OCI-LY3 (cell line): ENCODE measurements around the gene MAP3K10.

Experiments used
- H2AFZ ChIP-seq: fragments of 200-600, 300-600 bp; shearing (Covaris generic); 2 replicates; pipeline ENCODE4 v1.6.0; 2014; ENCODE audit warnings: antibody characterized with exemption, low read depth, low read length
- H3K27ac ChIP-seq: fragments of 200-600, 300-600 bp; sonication (generic); 2 replicates; pipeline ENCODE4 v1.5.1; 2014; ENCODE audit warnings: mild to moderate bottlenecking, low read length, moderate library complexity, mixed read lengths
- H3K27me3 ChIP-seq: fragments of 200-600, 300-600 bp; sonication (generic); 2 replicates; pipeline ENCODE4 v1.6.1; 2014; ENCODE audit warnings: low read depth, low read length, mixed read lengths
- H3K36me3 ChIP-seq: fragments of 200-600, 300-600 bp; sonication (generic); replicated peaks from 2 replicates; pipeline ENCODE3; 2014; ENCODE audit warnings: low read depth, low read length, mixed read lengths
- H3K4me1 ChIP-seq: fragments of 300-600, 200-600 bp; sonication (generic); 2 replicates; pipeline ENCODE4 v1.6.1; 2014; ENCODE audit warnings: low read length, mixed read lengths
- H3K4me2 ChIP-seq: fragments of 200-600, 300-600 bp; sonication (generic); 2 replicates; pipeline ENCODE4 v1.6.1; 2014; ENCODE audit warnings: low read length, mixed read lengths
- H3K4me3 ChIP-seq: fragments of 300-600, 200-600 bp; sonication (generic); 2 replicates; pipeline ENCODE4 v1.5.1; 2014; ENCODE audit warnings: antibody characterized with exemption, mild to moderate bottlenecking, low read length, moderate library complexity
- H3K79me2 ChIP-seq: fragments of 300-600, 200-600 bp; shearing (Covaris generic); 2 replicates; pipeline ENCODE4 v1.6.1; 2014; ENCODE audit warnings: mild to moderate bottlenecking, low read length, mixed read lengths
- H3K9ac ChIP-seq: fragments of 300-600, 200-600 bp; shearing (Covaris generic); 2 replicates; pipeline ENCODE4 v1.6.0; 2014; ENCODE audit warnings: mild to moderate bottlenecking, low read length, moderate library complexity
- H3K9me3 ChIP-seq: fragments of 200-600, 300-600 bp; shearing (Covaris generic); 2 replicates; pipeline ENCODE4 v1.6.1; 2014; ENCODE audit warnings: low read length, mixed read lengths; ENCODE audit not compliant: insufficient read depth
- H4K20me1 ChIP-seq: fragments of 200-600, 300-600 bp; sonication (generic); 2 replicates; pipeline ENCODE4 v1.6.1; 2016; ENCODE audit warnings: low read length, mixed read lengths; ENCODE audit not compliant: insufficient read depth
- EZH2phosphoT487 ChIP-seq: fragments of 200-600 bp; shearing (Covaris generic); IDR thresholded peaks from 2 replicates; pipeline ENCODE4 v1.6.1; 2018; ENCODE audit warnings: antibody characterized with exemption, mixed run types, low read depth
- TF ChIP-seq, protein P1 (sequence below): fragments of 200-600, 300-600 bp; sonication (generic); IDR thresholded peaks from 2 replicates; pipeline ENCODE4 v1.5.1; 2014; ENCODE audit warnings: antibody characterized with exemption, low read length, low read depth

MAP3K10 gene

GRCh38 chr19:40229484-40229883 is 38.3 kb downstream of the MAP3K10 start:
- no peak for TF ChIP-seq EZH2phosphoT487
- TF ChIP-seq, protein P1, sequence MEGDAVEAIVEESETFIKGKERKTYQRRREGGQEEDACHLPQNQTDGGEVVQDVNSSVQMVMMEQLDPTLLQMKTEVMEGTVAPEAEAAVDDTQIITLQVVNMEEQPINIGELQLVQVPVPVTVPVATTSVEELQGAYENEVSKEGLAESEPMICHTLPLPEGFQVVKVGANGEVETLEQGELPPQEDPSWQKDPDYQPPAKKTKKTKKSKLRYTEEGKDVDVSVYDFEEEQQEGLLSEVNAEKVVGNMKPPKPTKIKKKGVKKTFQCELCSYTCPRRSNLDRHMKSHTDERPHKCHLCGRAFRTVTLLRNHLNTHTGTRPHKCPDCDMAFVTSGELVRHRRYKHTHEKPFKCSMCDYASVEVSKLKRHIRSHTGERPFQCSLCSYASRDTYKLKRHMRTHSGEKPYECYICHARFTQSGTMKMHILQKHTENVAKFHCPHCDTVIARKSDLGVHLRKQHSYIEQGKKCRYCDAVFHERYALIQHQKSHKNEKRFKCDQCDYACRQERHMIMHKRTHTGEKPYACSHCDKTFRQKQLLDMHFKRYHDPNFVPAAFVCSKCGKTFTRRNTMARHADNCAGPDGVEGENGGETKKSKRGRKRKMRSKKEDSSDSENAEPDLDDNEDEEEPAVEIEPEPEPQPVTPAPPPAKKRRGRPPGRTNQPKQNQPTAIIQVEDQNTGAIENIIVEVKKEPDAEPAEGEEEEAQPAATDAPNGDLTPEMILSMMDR, result no peak
- Histone ChIP-seq H3K4me2 (no peak overlapping the region), H3K4me3 (no peak overlapping the region), H3K4me1 (no peaks in the 10 kb centered on the region), H3K9ac (no peak overlapping the region), H2AFZ (no peak overlapping the region), H3K27ac (no peak overlapping the region), H3K27me3 (0 out of 2 replicates have a peak, but pooled peaks cover 3% of the 10 kb centered on the region), H3K36me3 (peaks cover 4% of the 10 kb centered on the region), H3K79me2 (no peaks in the 10 kb centered on the region), H3K9me3 (no peaks in the 10 kb centered on the region), H4K20me1 (no peaks in the 10 kb centered on the region)

DNA sequence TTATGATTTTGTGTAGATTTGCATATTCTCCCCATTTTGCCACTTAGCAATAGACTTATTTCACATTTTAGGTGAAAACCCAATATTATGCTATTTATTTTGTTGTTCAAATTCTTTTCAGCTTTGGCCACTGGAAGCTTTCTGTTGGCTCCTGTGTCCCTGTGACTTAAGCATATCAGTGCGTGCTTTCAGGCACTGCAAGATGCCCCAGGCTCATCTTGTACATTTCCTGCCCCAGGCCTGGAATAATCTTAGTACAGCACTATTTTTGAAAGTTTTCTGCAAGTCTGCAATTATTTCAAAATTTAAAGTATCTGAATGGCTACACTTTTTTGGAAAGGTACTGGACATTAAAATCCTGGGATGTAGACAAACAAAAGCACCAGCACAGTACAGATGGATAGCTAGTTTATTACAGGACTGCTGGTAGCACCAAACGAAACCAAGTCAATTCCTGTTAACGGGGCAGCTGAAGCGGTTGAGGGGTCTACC is 38.7 kb downstream of the MAP3K10 start:
- Histone ChIP-seq H2AFZ (no peak overlapping the region), H3K4me3 (no peak overlapping the region), H3K79me2 (no peaks in the 10 kb centered on the region), H3K9ac (no peak overlapping the region), H4K20me1 (no peaks in the 10 kb centered on the region), H3K27me3 (0 out of 2 replicates have a peak, but pooled peaks cover 3% of the 10 kb centered on the region), H3K27ac (no peak overlapping the region), H3K4me2 (no peak overlapping the region), H3K9me3 (no peaks in the 10 kb centered on the region), H3K4me1 (no peaks in the 10 kb centered on the region), H3K36me3 (peaks cover 8% of the 10 kb centered on the region)
- TF ChIP-seq, protein P1, result no peak
- no peak for TF ChIP-seq EZH2phosphoT487

- Histone ChIP-seq H3K27me3 (no peaks in the 10 kb centered on the region), H3K27ac (no peak overlapping the region), H3K4me1 (no peaks in the 10 kb centered on the region), H3K9ac (no peak overlapping the region), H3K9me3 (no peaks in the 10 kb centered on the region), H2AFZ (no peak overlapping the region), H3K36me3 (peaks cover 12% of the 10 kb centered on the region), H3K4me2 (no peak overlapping the region), H3K4me3 (no peak overlapping the region), H4K20me1 (no peaks in the 10 kb centered on the region), H3K79me2 (no peaks in the 10 kb centered on the region)
- TF ChIP-seq, protein P1, result no peak
- TF ChIP-seq EZH2phosphoT487, result no peak
Observed at GRCh38 chr19:40231057-40231456, 39.8 kb downstream of the MAP3K10 start.

DNA sequence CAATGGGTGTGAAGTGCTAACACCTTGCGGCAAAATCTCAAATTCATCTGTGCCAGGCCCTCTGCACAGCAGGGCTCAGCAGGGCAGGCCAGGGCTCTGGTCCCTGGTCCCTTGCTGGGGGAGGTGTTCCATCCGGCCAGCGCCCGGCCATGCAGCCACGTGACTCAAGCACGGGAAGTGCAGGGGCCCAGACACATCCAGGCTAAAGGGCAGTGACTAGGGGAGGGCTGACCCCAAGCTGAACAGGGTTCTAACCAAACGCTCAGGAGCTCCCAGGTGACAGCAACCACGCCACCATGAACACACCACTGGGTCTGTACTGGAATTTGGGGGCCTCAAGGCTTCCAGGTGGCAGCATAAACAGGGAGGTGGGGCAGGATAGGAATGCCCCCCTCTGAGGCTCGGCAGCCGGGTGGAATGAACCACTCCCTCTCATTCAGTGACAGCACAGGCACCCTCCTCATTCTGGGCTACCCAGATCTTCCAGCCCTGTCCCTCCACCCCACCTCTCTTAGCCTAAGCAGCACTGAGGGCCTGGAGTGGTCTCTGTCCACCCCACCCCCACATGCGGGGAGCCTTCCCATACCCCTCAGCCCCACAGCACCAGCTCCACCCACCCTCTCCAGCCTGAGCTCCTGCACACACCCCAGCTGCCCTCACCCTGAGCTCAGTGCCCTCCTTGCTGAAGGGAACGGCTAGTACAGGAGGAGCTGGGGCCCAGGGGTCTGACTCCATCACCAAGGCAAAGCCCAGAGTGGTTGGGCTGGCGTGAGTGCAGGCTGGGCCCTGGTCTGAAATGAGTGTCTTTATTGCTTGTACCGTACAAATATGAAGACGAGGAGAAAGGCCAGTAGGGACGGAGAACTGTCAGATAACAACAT is 40.6 kb downstream of the MAP3K10 start:
- no peak for TF ChIP-seq EZH2phosphoT487
- TF ChIP-seq, protein P1, result no peak
- H3K9me3 ChIP-seq, result no peaks in the 10 kb centered on the region
- no peak overlapping the region for H3K4me2 ChIP-seq
- H3K27ac ChIP-seq, result no peak overlapping the region
- H2AFZ ChIP-seq, result no peak overlapping the region
- peaks cover 12% of the 10 kb centered on the region for H3K36me3 ChIP-seq
- H4K20me1 ChIP-seq, result no peaks in the 10 kb centered on the region
- no peaks in the 10 kb centered on the region for H3K27me3 ChIP-seq
- no peak overlapping the region for H3K4me3 ChIP-seq
- no peak overlapping the region for H3K9ac ChIP-seq
- H3K79me2 ChIP-seq, result no peaks in the 10 kb centered on the region
- no peaks in the 10 kb centered on the region for H3K4me1 ChIP-seq
